HG03196 (cell line): Measurements from ENCODE around the gene XRCC3.

Experiments
- ATAC-seq: cut with Tn5 transposase; IDR thresholded peaks from one replicate; pipeline ENCODE4 v1.9.1; 2021; ENCODE audit not compliant: unreplicated experiment

Gene XRCC3

GRCh38 chr14:103715052-103716000 lies at the start of gene XRCC3, which contains the start of gene ZFYVE21:
TSS of gene XRCC3 (minus strand) at chr14:103715451. CDS start at chr14:103711087, 4,364 bp downstream.
TSS of gene ZFYVE21 (plus strand) at chr14:103715810. CDS start at chr14:103715842, 32 bp downstream.
- peak; percentile 93 for ATAC-seq

- no peak for ATAC-seq
Measured at GRCh38 chr14:103763730-103764488, 48.7 kb upstream of the XRCC3 start.

GRCh38 chr14:103762541-103762940 lies 47.3 kb upstream of the XRCC3 start:
- no peak for ATAC-seq

GRCh38 chr14:103762036-103762435 lies 46.8 kb upstream of the XRCC3 start:
- ATAC-seq = no peak

- ATAC-seq = no peak
Measured at GRCh38 chr14:103758059-103758776, 43.0 kb upstream of the XRCC3 start.

GRCh38 chr14:103755060-103755459 lies 39.8 kb upstream of the XRCC3 start:
- no peak for ATAC-seq

GRCh38 chr14:103753774-103754173 lies 38.5 kb upstream of the XRCC3 start:
- ATAC-seq = no peak

- no peak for ATAC-seq
Measured at GRCh38 chr14:103749860-103750259, 34.6 kb upstream of the XRCC3 start.

- ATAC-seq = no peak
Measured at GRCh38 chr14:103749452-103749851, 34.2 kb upstream of the XRCC3 start.

- no peak for ATAC-seq
Measured at GRCh38 chr14:103748534-103748857, 33.2 kb upstream of the XRCC3 start.

- ATAC-seq = no peak
Measured at GRCh38 chr14:103746701-103747100, 31.4 kb upstream of the XRCC3 start.

GRCh38 chr14:103745424-103745823 lies 30.2 kb upstream of the XRCC3 start:
- ATAC-seq = no peak

- ATAC-seq = no peak
Measured at GRCh38 chr14:103744621-103745395, 29.6 kb upstream of the XRCC3 start.

GRCh38 chr14:103743691-103744090 lies 28.4 kb upstream of the XRCC3 start:
- no peak for ATAC-seq

GRCh38 chr14:103742499-103743255 lies 27.4 kb upstream of the XRCC3 start:
- no peak for ATAC-seq

- ATAC-seq = no peak
Measured at GRCh38 chr14:103741876-103742275, 26.6 kb upstream of the XRCC3 start.

GRCh38 chr14:103740991-103741689 lies 25.9 kb upstream of the XRCC3 start:
- no peak for ATAC-seq

GRCh38 chr14:103739793-103740501 lies 24.7 kb upstream of the XRCC3 start:
- ATAC-seq = no peak

GRCh38 chr14:103739466-103739792 lies 24.2 kb upstream of the XRCC3 start:
- no peak for ATAC-seq
